GM19023 (cell line): ENCODE results near the gene THOC6.

Experiments
- ATAC-seq: cut with Tn5 transposase; IDR thresholded peaks from one replicate; pipeline ENCODE4 v1.9.1; 2021; ENCODE audit warnings: mild to moderate bottlenecking, moderate library complexity; ENCODE audit not compliant: unreplicated experiment

THOC6 gene

GRCh38 chr16:3014971-3015370, 8.9 kb upstream of the THOC6 start:
- ATAC-seq = no peak

GRCh38 chr16:3015865-3016521, 7.8 kb upstream of the THOC6 start:
- ATAC-seq = no peak

- no peak for ATAC-seq
These were observed 6.5 kb upstream of the THOC6 start for GRCh38 chr16:3017344-3017743.

DNA sequence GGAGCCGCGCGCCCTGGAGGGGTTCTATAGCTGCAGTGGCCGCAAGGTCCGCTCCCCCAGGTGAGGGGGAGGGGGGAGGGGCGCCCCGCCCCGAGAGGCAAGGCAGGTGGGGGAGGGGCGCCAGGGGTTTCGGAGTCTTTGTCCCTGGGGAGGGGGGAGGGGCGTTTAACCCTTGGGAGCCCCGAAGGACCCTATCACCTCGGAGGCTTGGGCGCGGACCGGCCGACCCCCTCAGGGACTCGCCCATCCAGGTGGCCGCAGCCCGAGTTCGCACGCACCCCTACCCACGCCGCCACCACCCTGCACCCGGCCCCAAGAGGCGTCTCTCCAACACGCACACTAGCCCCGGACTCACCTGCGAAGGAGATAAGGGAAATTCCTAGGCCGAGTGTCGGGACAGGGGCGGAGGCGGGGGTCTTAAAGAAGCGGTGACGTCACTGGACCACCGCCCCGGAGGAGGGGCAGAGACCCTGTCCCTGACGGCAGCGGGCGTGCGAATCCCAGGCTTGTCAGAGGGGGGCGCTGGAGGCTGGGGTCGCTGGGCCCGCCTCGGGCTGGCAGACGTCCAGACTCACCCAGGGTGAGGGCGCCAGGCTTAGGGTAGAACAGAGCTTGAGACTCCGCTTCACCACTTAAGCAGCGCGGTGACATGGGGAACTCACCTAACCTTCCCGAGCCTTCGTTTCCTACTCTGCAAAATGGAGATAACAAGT, 5.9 kb upstream of the THOC6 start, which contains the start of gene CLDN6:
Gene CLDN6 (minus strand): TSS at position 390 of the 713 bp plus-strand sequence. CDS start 2,162 bp downstream, outside the sequence.
- ATAC-seq = no peak

- no peak for ATAC-seq
These were observed 4.1 kb upstream of the THOC6 start for GRCh38 chr16:3019594-3020246.

GRCh38 chr16:3020247-3020603, 3.6 kb upstream of the THOC6 start, which contains the start of gene TNFRSF12A:
Gene TNFRSF12A, plus strand, starts transcription at chr16:3020368. Its CDS starts 30 bp downstream, at chr16:3020398.
- ATAC-seq = peak; percentile 23

DNA sequence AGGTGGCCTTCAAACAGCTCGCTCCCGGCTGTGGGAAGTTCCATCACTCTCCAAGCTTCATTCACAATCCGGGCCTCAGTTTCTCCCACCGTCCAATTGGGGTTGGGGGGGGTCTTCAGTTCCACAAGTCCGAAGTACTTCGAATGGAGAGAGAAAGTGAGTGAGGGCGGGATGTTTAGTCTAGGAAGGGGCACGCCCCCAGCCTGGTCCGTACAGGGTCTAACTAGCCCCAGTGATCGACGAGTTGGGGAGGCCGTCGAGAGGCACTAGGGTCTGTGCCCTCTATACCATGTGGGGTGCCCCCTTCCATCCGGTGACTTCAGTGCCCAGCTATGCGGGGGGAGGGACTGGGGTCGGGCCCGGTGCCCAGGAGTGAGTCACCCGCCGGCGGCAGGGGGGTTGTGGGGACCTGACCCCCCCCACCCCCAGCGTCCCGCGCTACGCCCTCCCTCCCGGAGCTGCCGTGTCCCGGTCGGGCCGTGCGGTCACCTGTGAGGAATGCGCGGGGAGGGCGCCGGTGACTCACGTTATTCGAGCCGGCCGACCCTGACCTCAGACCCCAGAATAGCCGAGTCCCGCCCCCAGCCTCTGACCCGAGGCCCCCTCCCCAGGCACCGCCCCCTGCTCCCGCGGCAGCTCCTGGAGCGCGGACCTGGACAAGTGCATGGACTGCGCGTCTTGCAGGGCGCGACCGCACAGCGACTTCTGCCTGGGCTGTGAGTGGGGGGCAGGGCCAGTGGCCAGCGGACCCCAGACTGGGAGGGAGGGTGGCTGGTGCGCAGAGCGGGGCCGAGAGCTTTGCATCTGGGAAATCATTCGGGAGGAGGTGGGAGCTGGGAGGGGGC, 3.0 kb upstream of the THOC6 start:
- ATAC-seq = no peak

DNA sequence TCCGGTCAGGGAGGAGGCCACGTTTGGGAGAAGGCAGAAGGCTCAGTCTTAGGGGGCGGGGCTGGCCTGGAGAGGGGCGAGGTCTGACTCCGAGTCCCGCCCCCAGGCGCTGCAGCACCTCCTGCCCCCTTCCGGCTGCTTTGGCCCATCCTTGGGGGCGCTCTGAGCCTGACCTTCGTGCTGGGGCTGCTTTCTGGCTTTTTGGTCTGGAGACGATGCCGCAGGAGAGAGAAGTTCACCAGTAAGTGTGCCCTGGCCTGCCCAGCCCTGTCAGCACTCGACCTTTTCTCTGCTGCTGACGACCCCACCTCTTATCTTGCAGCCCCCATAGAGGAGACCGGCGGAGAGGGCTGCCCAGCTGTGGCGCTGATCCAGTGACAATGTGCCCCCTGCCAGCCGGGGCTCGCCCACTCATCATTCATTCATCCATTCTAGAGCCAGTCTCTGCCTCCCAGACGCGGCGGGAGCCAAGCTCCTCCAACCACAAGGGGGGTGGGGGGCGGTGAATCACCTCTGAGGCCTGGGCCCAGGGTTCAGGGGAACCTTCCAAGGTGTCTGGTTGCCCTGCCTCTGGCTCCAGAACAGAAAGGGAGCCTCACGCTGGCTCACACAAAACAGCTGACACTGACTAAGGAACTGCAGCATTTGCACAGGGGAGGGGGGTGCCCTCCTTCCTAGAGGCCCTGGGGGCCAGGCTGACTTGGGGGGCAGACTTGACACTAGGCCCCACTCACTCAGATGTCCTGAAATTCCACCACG, 2.2 kb upstream of the THOC6 start:
- no peak for ATAC-seq

- ATAC-seq = no peak
These were observed 1.6 kb upstream of the THOC6 start for GRCh38 chr16:3022208-3022683.

DNA sequence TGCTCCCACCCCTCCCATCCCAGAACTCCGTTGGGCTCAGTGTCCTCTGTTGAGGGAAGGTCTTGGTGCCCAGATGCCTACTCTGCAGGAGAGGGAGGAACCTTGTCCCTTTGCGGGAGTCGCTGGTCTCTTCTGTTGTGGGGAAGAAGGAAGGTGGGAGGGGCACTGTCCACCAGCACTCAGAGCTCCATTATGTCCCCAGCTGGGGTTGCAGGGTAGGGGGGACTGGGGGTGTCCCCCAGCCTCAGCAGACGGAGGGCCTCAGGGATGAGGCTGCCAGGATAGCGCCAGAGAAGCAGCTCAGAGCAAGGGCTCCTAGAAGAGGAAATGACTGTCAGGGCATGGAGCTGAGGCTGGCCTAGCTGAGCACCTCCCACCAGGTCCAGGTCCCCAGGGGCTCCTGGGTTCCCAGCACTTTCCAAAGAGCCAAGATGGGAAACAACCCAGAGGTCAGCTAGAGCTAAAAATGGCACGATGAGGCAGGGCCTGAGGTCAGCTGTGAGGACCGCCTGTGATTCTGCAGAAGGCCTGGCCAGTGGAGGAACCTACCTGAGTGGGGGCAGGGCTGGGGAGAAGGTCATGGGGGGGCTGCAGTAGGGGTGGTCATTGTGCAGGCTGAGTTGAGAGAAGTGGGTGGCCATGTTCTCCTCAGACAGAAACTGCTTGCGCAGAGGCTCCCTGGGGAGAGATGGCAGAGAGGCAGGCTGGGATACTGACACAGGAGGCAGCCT, 986 bp upstream of the THOC6 start:
- no peak for ATAC-seq

GRCh38 chr16:3023415-3023668, 493 bp upstream of the THOC6 start:
- no peak for ATAC-seq

GRCh38 chr16:3025032-3026002, 1.5 kb downstream of the THOC6 start:
- no peak for ATAC-seq

GRCh38 chr16:3026003-3026378, 2.2 kb downstream of the THOC6 start:
- ATAC-seq = no peak

- ATAC-seq = no peak
These were observed 3.0 kb downstream of the THOC6 start for GRCh38 chr16:3026609-3027488.

DNA sequence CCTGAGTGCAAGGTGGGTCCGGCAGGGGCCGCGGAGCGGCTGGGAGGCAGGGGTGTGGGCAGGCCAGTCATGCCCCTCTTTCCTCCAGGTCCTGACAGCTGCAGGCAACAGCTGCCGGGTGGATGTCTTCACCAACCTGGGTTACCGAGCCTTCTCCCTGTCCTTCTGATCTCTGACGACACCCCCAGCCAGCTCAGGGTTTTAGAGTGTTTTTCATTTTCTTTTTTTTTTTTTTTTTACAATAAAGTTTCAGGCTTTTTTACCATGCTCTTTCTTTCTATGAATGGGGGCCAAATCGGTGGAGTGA, 3.6 kb downstream of the THOC6 start:
- no peak for ATAC-seq

DNA sequence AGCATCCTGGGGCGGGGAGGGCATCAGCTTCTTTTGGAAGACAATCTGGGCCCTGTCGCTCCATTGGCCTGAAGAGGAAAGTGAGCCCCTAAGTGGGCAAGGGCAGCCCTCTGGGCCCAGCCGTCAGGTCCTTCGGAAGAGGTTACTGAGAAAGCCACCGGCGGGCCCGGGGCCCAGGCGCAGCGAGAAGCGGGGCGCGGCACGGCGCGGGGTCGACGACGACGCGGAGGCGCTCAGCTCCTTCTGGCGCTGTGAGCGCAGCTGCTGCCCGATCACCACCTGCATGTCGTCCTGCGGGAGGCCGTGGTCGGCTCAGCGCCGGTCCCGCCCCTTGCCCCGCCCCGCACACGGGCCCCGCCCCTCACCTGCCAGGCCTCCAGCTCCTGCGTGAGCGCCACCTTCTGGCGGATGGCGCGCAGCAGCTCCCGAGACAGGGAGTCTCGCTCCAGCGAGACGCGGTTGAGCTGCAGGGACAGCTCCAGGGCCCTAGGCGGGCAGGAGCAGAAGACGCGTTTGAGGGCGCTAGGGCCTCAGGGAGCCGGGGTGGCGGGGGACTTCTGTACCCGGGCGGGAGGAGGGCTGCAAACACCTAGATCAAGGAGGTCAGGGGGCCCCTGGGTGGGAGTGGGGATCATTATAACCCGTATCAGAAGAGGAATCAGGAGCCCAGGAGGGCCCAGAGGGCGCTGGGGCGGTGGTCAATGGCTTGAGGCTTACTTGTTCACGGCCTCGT, 4.3 kb downstream of the THOC6 start:
- ATAC-seq = no peak

- ATAC-seq = no peak
These were observed 5.0 kb downstream of the THOC6 start for GRCh38 chr16:3028716-3029319.
